Body of pancreas (tissue), 4 donors: ENCODE measurements around the gene FKBP10. TPM values are rescaled to one million over a fixed set of nuclear protein-coding genes. Genes with fewer than 3 reads are reported as not detected.
"Not testable (repeated sequence)": the region's sequence is repeated elsewhere in the genome, so short reads cannot be mapped to it uniquely, and the experiment has no call there.

ENCODE experiments used
- ATAC-seq: fragments of 150-250 bp; one replicate; pipeline ENCODE4 v1.9.1; 2016
- DNase-seq, 4 donors: peaks; one replicate each; pipeline ENCODE4 v3.0.0-alpha.2; 2019
- H3K27ac ChIP-seq, 4 donors: fragments of 200-600 bp; sonication (generic); 1 replicate in 3 of 4; 2 replicates in 1 of 4; pipeline versions ENCODE4 v1.5.1 to v1.6.1; 2016 to 2019; ENCODE audit warnings: mild to moderate bottlenecking in 1 of 4, mixed read lengths in 1 of 4, moderate library complexity in 1 of 4
- H3K27me3 ChIP-seq, 2 donors: fragments of 200-600 bp; sonication (generic); one replicate each; pipeline ENCODE4 v1.6.0; 2016; ENCODE audit warnings: mild to moderate bottlenecking in 1 of 2
- H3K36me3 ChIP-seq, 2 donors: fragments of 200-600 bp; sonication (generic); replicated peaks in 1 of 2; 2 replicates each; pipeline ENCODE4 v1.5.1; 2016; ENCODE audit warnings: low read depth in 2 of 2; ENCODE audit not compliant: insufficient read depth in 1 of 2
- H3K4me1 ChIP-seq: fragments of 200-600 bp; sonication (generic); one replicate; pipeline ENCODE4 v1.6.0; 2016
- H3K4me3 ChIP-seq, 2 donors: fragments of 200-600 bp; sonication (generic); 1 replicate in 1 of 2; 2 replicates in 1 of 2; pipeline ENCODE4 v1.5.1; 2016 to 2019
- H3K9me3 ChIP-seq, 3 donors: fragments of 200-600 bp; sonication (generic); 1 replicate in 2 of 3; 2 replicates in 1 of 3; pipeline ENCODE4 v1.5.1; 2016
- POLR2A ChIP-seq, 3 donors: fragments of 450-650 bp; IDR thresholded peaks; one replicate each; pipeline ENCODE4 v1.6.1; 2016; ENCODE audit warnings: antibody characterized with exemption in 3 of 3, mild to moderate bottlenecking in 2 of 3
- WGBS, 2 donors: methylation state at CpG; one replicate each; pipeline ENCODE4 v1.1.5; 2017; 5-methylcytosine and 5-hydroxymethylcytosine counted together
- intact Hi-C: fragments of 100-400 bp; cut with DNase I; formaldehyde crosslinking; loops from one replicate; pipeline ENCODE4 v1.15.1; 2023
- total RNA-seq, 2 donors: library from RNA; depleted of rRNA; stranded (reverse); fragments of >200 nt; gene quantifications; one replicate each; pipeline ENCODE4 v1.1.0, GENCODE V29; 2016
- TF ChIP-seq, protein P1 (sequence below), 7 experiments: fragments of 450-650 bp in 4 of 7; fragments of 200-600 bp in 3 of 7; sonication (generic) in 3 of 7; IDR thresholded peaks; one replicate each; pipeline ENCODE4 v1.5.1; 2016 to 2019; ENCODE audit warnings: antibody characterized with exemption in 7 of 7

Gene FKBP10
- total RNA-seq, 2 donors from 2014 or later = 22.3 to 33.6 TPM

- peaks cover 72% of the 10 kb centered on the region for H3K4me1 ChIP-seq
- DNase-seq (no peak), ATAC-seq (no peak)
- no peak overlapping the region for H3K4me3 ChIP-seq
- TF ChIP-seq, protein P1, sequence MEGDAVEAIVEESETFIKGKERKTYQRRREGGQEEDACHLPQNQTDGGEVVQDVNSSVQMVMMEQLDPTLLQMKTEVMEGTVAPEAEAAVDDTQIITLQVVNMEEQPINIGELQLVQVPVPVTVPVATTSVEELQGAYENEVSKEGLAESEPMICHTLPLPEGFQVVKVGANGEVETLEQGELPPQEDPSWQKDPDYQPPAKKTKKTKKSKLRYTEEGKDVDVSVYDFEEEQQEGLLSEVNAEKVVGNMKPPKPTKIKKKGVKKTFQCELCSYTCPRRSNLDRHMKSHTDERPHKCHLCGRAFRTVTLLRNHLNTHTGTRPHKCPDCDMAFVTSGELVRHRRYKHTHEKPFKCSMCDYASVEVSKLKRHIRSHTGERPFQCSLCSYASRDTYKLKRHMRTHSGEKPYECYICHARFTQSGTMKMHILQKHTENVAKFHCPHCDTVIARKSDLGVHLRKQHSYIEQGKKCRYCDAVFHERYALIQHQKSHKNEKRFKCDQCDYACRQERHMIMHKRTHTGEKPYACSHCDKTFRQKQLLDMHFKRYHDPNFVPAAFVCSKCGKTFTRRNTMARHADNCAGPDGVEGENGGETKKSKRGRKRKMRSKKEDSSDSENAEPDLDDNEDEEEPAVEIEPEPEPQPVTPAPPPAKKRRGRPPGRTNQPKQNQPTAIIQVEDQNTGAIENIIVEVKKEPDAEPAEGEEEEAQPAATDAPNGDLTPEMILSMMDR (IDR thresholded peaks at IDR 0.05) = no peak
- no peak for TF ChIP-seq POLR2A (IDR thresholded peaks at IDR 0.05)
- 67 to 68% methylated on average over 12 of the region's 12 CpGs for WGBS, 2 donors
- H3K27ac ChIP-seq = peak overlapping the region in 3 of 4 donors; percentile 86 to 91 (median 88)
- intact Hi-C loops = no loop called here
- no peaks in the 10 kb centered on the region for H3K27me3 ChIP-seq
- H3K9me3 ChIP-seq = no peaks in the 10 kb centered on the region
- H3K36me3 ChIP-seq = peaks cover 0 to 6% of the 10 kb centered on the region in 2 donors
Measured at GRCh38 chr17:41775394-41776226, 37.2 kb upstream of the FKBP10 start.

DNA sequence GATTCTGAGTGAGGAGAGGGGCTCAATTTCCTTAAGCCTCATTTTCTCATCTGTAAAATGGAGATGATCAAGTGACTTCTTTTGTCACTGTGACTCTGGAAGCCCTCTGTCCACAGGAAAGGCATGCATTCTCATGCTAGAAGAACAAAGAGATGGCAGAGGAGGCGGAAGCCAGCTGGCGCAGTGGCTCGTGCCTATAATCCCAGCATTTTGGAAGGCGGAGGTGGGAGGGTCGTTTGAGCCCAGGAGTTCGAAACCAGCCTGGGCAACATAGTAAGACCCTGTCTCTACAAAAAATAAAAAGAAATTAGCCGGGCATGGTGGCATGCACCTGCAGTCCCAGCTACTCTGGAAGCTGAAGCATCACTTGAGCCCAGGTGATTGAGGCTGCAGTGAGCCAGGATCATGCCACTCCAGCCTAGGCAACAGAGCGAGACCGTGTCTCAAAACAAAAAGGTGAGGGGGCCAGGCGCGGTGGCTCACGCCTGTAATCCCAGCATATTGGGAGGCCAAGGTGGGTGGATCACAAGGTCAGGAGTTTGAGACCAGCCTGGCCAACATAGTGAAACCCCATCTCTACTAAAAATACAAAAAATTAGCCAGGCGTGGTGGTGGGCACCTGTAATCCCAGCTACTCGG lies 36.4 kb upstream of the FKBP10 start:
- H3K9me3 ChIP-seq, H3K27me3 ChIP-seq, DNase-seq, H3K4me3 ChIP-seq, intact Hi-C loops, H3K36me3 ChIP-seq, ATAC-seq: not testable (repeated sequence)
- WGBS, 2 donors = 77 to 81% methylated on average over 14 of the region's 14 CpGs
- H3K4me1 ChIP-seq = peaks cover 74% of the 10 kb centered on the region
- H3K27ac ChIP-seq = peak overlapping the region in 3 of 4 donors; percentile 86 to 91 (median 88)

DNA sequence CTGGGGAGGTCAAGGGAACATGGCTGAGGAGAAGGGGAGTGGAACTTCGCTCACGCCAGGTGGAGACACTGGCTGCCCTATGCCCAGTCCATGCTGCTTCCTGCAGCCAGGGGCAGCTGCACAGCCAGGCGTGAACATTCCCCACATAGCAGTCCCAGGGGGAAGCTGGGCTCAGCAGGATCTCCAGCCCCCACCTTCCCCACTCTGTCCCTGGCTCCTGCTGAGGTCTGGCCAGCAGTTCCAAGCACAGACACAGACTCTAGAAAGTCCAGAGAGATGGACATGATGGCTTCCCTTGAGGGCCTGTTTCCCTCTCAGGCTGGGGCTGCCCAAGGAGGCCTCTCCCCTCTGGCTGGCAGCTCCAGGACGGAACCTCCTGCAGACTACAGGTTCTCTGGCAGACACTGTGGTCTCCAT lies 35.6 kb upstream of the FKBP10 start:
- ATAC-seq (peak; percentile 47), DNase-seq (peak; percentile 38 to 63 (median 58))
- Histone ChIP-seq H3K27ac (peak overlapping the region; percentile 86 to 91 (median 87)), H3K36me3 (no peaks in the 10 kb centered on the region), H3K4me1 (peaks cover 76% of the 10 kb centered on the region), H3K9me3 (no peaks in the 10 kb centered on the region), H3K4me3 (no peak overlapping the region), H3K27me3 (no peaks in the 10 kb centered on the region)
- TF ChIP-seq POLR2A (IDR thresholded peaks at IDR 0.05) = peak in 1 of 3 donors; percentile 21
- TF ChIP-seq, protein P1 (IDR thresholded peaks at IDR 0.05) = peak in 6 of 7 experiments; percentile 11 to 60 (median 48)
- WGBS, 2 donors = 22 to 80% methylated on average over 2 to 4 of the region's 4 CpGs
- intact Hi-C loops = no loop called here

- Histone ChIP-seq H3K9me3 (no peaks in the 10 kb centered on the region), H3K27ac (peak overlapping the region; percentile 86 to 91 (median 87)), H3K36me3 (no peaks in the 10 kb centered on the region), H3K4me3 (no peak overlapping the region), H3K27me3 (no peaks in the 10 kb centered on the region), H3K4me1 (peaks cover 76% of the 10 kb centered on the region)
- intact Hi-C loops = no loop called here
- peak; percentile 69 for ATAC-seq
- TF ChIP-seq, protein P1 (IDR thresholded peaks at IDR 0.05) = peak in 4 of 7 experiments; percentile 2 to 30 (median 16)
- TF ChIP-seq POLR2A (IDR thresholded peaks at IDR 0.05) = peak in 2 of 3 donors; percentile 14 to 24
- DNase-seq = peak; percentile 65 to 82 (median 80)
- WGBS, 2 donors = 6 to 7% methylated on average over 12 of the region's 12 CpGs
Measured at GRCh38 chr17:41777574-41778188, 35.1 kb upstream of the FKBP10 start.

DNA sequence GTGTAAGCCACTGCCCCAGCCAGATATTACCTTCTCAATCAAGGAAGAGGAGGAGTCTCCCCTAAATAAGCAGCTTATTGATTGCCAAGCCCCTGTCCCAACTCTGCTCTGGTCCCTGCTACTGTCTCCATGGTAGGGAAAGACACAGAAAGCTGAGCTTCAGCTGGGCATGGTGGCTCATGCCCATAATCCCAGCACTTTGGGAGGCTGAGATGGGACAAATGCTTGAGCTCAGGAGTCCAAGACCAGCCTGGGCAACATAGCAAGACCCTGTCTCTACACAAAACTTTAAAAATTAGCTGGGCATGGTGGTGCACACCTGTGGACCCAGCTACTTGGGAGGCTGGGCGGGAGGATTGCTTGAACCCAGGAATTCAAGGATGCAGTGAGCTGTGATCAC lies 32.9 kb upstream of the FKBP10 start:
- peaks cover 76% of the 10 kb centered on the region for H3K4me1 ChIP-seq
- intact Hi-C loops = no loop called here
- no peaks in the 10 kb centered on the region for H3K9me3 ChIP-seq
- no peak for ATAC-seq
- H3K27me3 ChIP-seq = no peaks in the 10 kb centered on the region
- TF ChIP-seq POLR2A (IDR thresholded peaks at IDR 0.05) = no peak
- TF ChIP-seq, protein P1 (IDR thresholded peaks at IDR 0.05) = no peak
- H3K36me3 ChIP-seq = no peaks in the 10 kb centered on the region
- no peak overlapping the region for H3K4me3 ChIP-seq
- H3K27ac ChIP-seq = peak overlapping the region in 1 of 4 donors; percentile 9
- 92% methylated on average over 1 of the region's 1 CpG; no CpG with 5 or more reads in 1 of the 2 donors for WGBS, 2 donors
- DNase-seq = no peak
